ENCODE measurements around the gene SPOCK1. TPM values are rescaled to one million over a fixed set of nuclear protein-coding genes. Genes with fewer than 3 reads are reported as not detected.

SPOCK1 gene
- total and polyA plus RNA-seq, 2 donors (not counting 3 experiments of a cell fraction or from before 2014, with no cell fraction given), result 144 to 280 TPM

DNA sequence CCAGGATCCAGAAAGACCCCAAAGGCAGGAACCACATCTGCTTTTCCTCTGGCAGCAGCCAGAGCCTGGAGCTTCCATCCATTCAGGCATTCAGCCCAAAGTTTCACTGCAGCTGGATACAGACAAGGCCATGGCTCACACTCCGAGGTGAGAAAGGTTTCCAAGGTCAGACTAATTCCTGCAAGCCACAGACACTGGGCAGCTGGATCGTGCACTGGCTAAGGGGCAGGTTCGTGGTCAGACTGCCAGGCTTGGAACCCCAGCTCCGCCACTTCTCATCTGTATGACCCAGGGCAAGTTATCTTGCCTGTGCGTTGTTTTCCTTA is 36.9 kb downstream of the SPOCK1 start:
- dilution Hi-C loops (cut with MboI; ENCODE audit: extremely low pct_ligation_motif_present, low sequenced_read_pairs) (no loop called here), intact Hi-C loops (cut with micrococcal nuclease) (no loop called here)
- no peak overlapping the region for H3K9ac ChIP-seq (replicated peaks; ENCODE audit: extremely low read depth, insufficient read depth, low read length)
- ChIA-PET POLR2A (no interaction called here), CTCF (interaction anchor here (0.8 to 1.3 kb wide), 2 partner anchors 37 to 117 kb away, joined by 3 read pairs; partner anchors contain the start of gene SPOCK1)
- BruUV-seq (replicated peaks), result no TSS peak
- no peaks in the 10 kb centered on the region for H3K9me1 ChIP-seq (replicated peaks; ENCODE audit: control insufficient read depth, extremely low read depth, insufficient read depth, low read length)
- no peak for FAIRE-seq
- H3K4me1 ChIP-seq (ENCODE audit: control insufficient read depth, extremely low read depth, insufficient read depth, low read length), result no peaks in the 10 kb centered on the region
- peaks cover 75% of the 10 kb centered on the region for H3K79me2 ChIP-seq (ENCODE audit: control insufficient read depth, insufficient read depth, low read length)
- DNase-seq (ENCODE audit: low read depth, low spot score), result no peak
- TF ChIP-seq JUN (IDR thresholded peaks at IDR 0.05; ENCODE audit: borderline replicate concordance, insufficient read depth, insufficient read length, low read depth) (no peak), GATA2 (IDR thresholded peaks at IDR 0.05; ENCODE audit: insufficient read depth, insufficient read length, low read depth, low read length) (no peak), MYC (IDR thresholded peaks at IDR 0.05; ENCODE audit: low read depth, low read length) (no peak), FOS (IDR thresholded peaks at IDR 0.05; ENCODE audit: borderline replicate concordance, insufficient read depth, low read length) (no peak), EZH2 (IDR thresholded peaks at IDR 0.05; ENCODE audit: borderline replicate concordance, low read depth, low read length, severe bottlenecking) (no peak), POLR2AphosphoS5 (IDR thresholded peaks at IDR 0.05; ENCODE audit: insufficient read depth, low read depth, low read length) (no peak), POLR2A (IDR thresholded peaks at IDR 0.05; ENCODE audit: low read depth, low read length) (no peak)
- TF ChIP-seq, protein P1, sequence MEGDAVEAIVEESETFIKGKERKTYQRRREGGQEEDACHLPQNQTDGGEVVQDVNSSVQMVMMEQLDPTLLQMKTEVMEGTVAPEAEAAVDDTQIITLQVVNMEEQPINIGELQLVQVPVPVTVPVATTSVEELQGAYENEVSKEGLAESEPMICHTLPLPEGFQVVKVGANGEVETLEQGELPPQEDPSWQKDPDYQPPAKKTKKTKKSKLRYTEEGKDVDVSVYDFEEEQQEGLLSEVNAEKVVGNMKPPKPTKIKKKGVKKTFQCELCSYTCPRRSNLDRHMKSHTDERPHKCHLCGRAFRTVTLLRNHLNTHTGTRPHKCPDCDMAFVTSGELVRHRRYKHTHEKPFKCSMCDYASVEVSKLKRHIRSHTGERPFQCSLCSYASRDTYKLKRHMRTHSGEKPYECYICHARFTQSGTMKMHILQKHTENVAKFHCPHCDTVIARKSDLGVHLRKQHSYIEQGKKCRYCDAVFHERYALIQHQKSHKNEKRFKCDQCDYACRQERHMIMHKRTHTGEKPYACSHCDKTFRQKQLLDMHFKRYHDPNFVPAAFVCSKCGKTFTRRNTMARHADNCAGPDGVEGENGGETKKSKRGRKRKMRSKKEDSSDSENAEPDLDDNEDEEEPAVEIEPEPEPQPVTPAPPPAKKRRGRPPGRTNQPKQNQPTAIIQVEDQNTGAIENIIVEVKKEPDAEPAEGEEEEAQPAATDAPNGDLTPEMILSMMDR (IDR thresholded peaks at IDR 0.05; ENCODE audit: extremely low read depth in 1 of 2, insufficient read depth in 1 of 2, low read depth in 1 of 2, low read length in 2 of 2), result no peak
- TF ChIP-seq, protein P2, sequence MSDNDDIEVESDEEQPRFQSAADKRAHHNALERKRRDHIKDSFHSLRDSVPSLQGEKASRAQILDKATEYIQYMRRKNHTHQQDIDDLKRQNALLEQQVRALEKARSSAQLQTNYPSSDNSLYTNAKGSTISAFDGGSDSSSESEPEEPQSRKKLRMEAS (IDR thresholded peaks at IDR 0.05; ENCODE audit: insufficient read depth, insufficient read length), result no peak
- H3K27me3 ChIP-seq (ENCODE audit: control insufficient read depth in 2 of 2, insufficient read depth in 2 of 2, low read length in 2 of 2), result no peaks in the 10 kb centered on the region
- no peaks in the 10 kb centered on the region for H3K36me3 ChIP-seq (ENCODE audit: control insufficient read depth in 2 of 2, extremely low read depth in 1 of 2, insufficient read depth in 2 of 2, low read length in 2 of 2)
- peaks cover 3% of the 10 kb centered on the region for H4K20me1 ChIP-seq (replicated peaks; ENCODE audit: control insufficient read depth, extremely low read depth, insufficient read depth, low read length)
- no peak overlapping the region for H3K4me2 ChIP-seq (ENCODE audit: insufficient read depth, low read length)
- H3K4me3 ChIP-seq (replicated peaks in 1 of 3; ENCODE audit: insufficient read depth in 1 of 3, low read depth in 1 of 3, low read length in 3 of 3), result no peak overlapping the region
- H3K9me3 ChIP-seq (replicated peaks; ENCODE audit: control insufficient read depth, insufficient read depth, low read length), result no peaks in the 10 kb centered on the region
- H3K27ac ChIP-seq (ENCODE audit: insufficient read depth, low read depth, low read length), result no peak overlapping the region
- no peak overlapping the region for H2AFZ ChIP-seq (ENCODE audit: low read depth, low read length)

Measured in endothelial cell of umbilical vein (primary cell).